ENCODE results near the gene EXOC6B.

Gene EXOC6B

DNA sequence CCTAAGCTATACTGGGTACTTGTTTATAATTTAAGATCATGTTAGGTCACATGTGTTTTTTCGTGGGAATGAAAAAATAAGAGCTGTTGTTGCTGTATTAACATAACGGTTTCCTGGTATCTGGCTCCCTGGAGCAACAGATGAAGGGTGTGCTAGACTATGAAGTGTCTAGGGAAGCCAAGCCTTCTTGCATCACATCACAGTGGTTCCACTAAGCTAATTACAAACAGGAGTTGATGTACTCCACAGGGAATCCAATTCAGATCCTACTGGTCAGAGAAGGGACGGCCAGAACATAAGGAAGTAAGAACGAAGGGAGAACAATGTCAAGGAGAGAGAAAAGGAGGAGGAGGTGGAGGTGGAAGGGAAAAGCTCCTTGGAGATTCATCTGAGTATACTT is 485.2 kb downstream of the EXOC6B start:
- TF ChIP-seq ZBTB7A (IDR thresholded peaks at IDR 0.05; ENCODE audit: low read depth) (no peak), NFIC (IDR thresholded peaks at IDR 0.05) (no peak), EGR1 (IDR thresholded peaks at IDR 0.05) (no peak), EP300 (IDR thresholded peaks at IDR 0.05; ENCODE audit: borderline replicate concordance) (no peak), MAX (IDR thresholded peaks at IDR 0.05) (no peak), USF1 (IDR thresholded peaks at IDR 0.05) (no peak), RAD21 (IDR thresholded peaks at IDR 0.05; ENCODE audit: low read depth) (no peak), CREB1 (IDR thresholded peaks at IDR 0.05; ENCODE audit: low read depth) (no peak), YY1 (IDR thresholded peaks at IDR 0.05; ENCODE audit: low read depth) (no peak), TEAD4 (IDR thresholded peaks at IDR 0.05) (no peak), TAF1 (IDR thresholded peaks at IDR 0.05; ENCODE audit: low read depth) (no peak), REST (IDR thresholded peaks at IDR 0.05; ENCODE audit: low read depth) (no peak), TCF12 (IDR thresholded peaks at IDR 0.05; ENCODE audit: low read depth) (no peak), FOXM1 (IDR thresholded peaks at IDR 0.05; ENCODE audit: borderline replicate concordance, low read depth) (no peak), CEBPB (IDR thresholded peaks at IDR 0.05) (no peak)

GRCh38 chr2:72338076-72338475 is 487.8 kb downstream of the EXOC6B start:
- TF ChIP-seq NFIC (IDR thresholded peaks at IDR 0.05) (no peak), REST (IDR thresholded peaks at IDR 0.05; ENCODE audit: low read depth) (no peak), EP300 (IDR thresholded peaks at IDR 0.05; ENCODE audit: borderline replicate concordance) (no peak), EGR1 (IDR thresholded peaks at IDR 0.05) (no peak), CEBPB (IDR thresholded peaks at IDR 0.05) (no peak), MAX (IDR thresholded peaks at IDR 0.05) (no peak)

GRCh38 chr2:72332720-72333119 is 493.1 kb downstream of the EXOC6B start:
- TF ChIP-seq EP300 (IDR thresholded peaks at IDR 0.05; ENCODE audit: borderline replicate concordance) (no peak), RAD21 (IDR thresholded peaks at IDR 0.05; ENCODE audit: low read depth) (no peak), TEAD4 (IDR thresholded peaks at IDR 0.05) (no peak), ZBTB7A (IDR thresholded peaks at IDR 0.05; ENCODE audit: low read depth) (no peak), REST (IDR thresholded peaks at IDR 0.05; ENCODE audit: low read depth) (no peak), MAX (IDR thresholded peaks at IDR 0.05) (no peak), TAF1 (IDR thresholded peaks at IDR 0.05; ENCODE audit: low read depth) (no peak), USF1 (IDR thresholded peaks at IDR 0.05) (no peak), EGR1 (IDR thresholded peaks at IDR 0.05) (no peak), CREB1 (IDR thresholded peaks at IDR 0.05; ENCODE audit: low read depth) (no peak), YY1 (IDR thresholded peaks at IDR 0.05; ENCODE audit: low read depth) (no peak), CEBPB (IDR thresholded peaks at IDR 0.05) (no peak), TCF12 (IDR thresholded peaks at IDR 0.05; ENCODE audit: low read depth) (no peak), FOXM1 (IDR thresholded peaks at IDR 0.05; ENCODE audit: borderline replicate concordance, low read depth) (no peak), NFIC (IDR thresholded peaks at IDR 0.05) (no peak)

GRCh38 chr2:72330652-72331051 is 495.2 kb downstream of the EXOC6B start:
- TF ChIP-seq EGR1 (IDR thresholded peaks at IDR 0.05) = no peak
- TF ChIP-seq CREB1 (IDR thresholded peaks at IDR 0.05; ENCODE audit: low read depth) = no peak
- no peak for TF ChIP-seq ZBTB7A (IDR thresholded peaks at IDR 0.05; ENCODE audit: low read depth)
- TF ChIP-seq NFIC (IDR thresholded peaks at IDR 0.05) = no peak
- TF ChIP-seq REST (IDR thresholded peaks at IDR 0.05; ENCODE audit: low read depth) = no peak
